ENCODE results near the gene PTPRR.

The PTPRR gene

DNA sequence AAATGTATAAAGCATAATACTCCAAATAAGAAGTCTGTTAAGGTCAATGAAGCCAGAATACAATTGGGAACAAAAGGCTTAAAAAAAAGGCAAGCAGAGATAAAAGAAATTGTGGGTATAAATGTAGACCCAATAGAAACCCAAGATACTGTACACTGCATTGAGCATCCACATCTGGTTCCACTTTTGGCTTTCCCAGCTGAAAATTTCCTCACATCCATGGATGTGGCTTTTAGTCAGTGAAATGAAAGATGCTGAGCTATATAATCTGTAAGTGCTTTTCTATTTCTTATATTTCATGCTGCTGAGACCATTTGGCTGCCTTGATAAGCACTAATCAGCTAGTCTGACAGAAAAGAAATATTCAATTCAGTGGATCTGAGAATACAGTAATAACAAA, 83.5 kb downstream of the PTPRR start:
- no peak overlapping the region for H2BK120ac ChIP-seq (ENCODE audit: low read depth, low read length)
- no peak overlapping the region for H3K56ac ChIP-seq (ENCODE audit: low read length)
- H4K5ac ChIP-seq (ENCODE audit: low read length), result no peak overlapping the region
- no peak overlapping the region for H3K4me2 ChIP-seq (ENCODE audit: low read length)
- H3K9ac ChIP-seq (ENCODE audit: low read length), result no peak overlapping the region
- no peak overlapping the region for H4K8ac ChIP-seq (ENCODE audit: low read depth, low read length)
- no peak overlapping the region for H3K23ac ChIP-seq (ENCODE audit: low read length)
- H3K18ac ChIP-seq (ENCODE audit: low read length), result no peak overlapping the region
- no peaks in the 10 kb centered on the region for H3K79me1 ChIP-seq (ENCODE audit: low read length)
- H3K4ac ChIP-seq (ENCODE audit: low read depth, low read length), result no peak overlapping the region
- no peak overlapping the region for H3K4me3 ChIP-seq (ENCODE audit: low read length)
- H2AK5ac ChIP-seq (ENCODE audit: low read length), result no peak overlapping the region
- H3K79me2 ChIP-seq (ENCODE audit: control insufficient read depth, insufficient read depth, low read length), result no peaks in the 10 kb centered on the region
- no peaks in the 10 kb centered on the region for H3K27me3 ChIP-seq (ENCODE audit: insufficient read depth, low read length, poor library complexity)
- no peak overlapping the region for H2BK5ac ChIP-seq (ENCODE audit: low read length)
- DNase-seq, result no peak
- no peaks in the 10 kb centered on the region for H3K36me3 ChIP-seq (ENCODE audit: control insufficient read depth, insufficient read depth, low read length)
- H3K27ac ChIP-seq (ENCODE audit: low read depth, low read length), result no peak overlapping the region
- no peak overlapping the region for H2BK15ac ChIP-seq (replicated peaks; ENCODE audit: low read depth)
- no peaks in the 10 kb centered on the region for H3K4me1 ChIP-seq (ENCODE audit: control insufficient read depth, low read depth, low read length)

DNA sequence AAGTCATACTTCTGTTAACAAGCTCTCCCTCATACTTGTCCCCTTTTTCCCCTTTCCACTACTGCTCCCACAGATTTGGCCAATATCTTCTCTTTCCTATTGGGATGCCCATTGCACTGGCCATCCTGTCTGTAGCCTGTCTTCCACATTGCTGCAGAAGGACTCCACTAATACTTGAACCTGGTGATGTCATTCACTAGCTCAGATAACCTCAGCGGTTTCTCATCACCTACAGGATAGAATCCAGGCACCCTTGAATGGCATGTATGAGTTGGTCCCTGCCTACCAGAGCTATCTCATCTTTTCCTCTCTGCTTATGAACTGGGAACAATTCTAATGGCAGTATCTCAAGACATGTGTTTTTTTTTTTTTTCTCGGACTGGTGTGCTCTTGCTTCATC, 84.6 kb downstream of the PTPRR start:
- WGBS (ENCODE audit: extremely low coverage, insufficient coverage, low lambda C conversion rate), result no CpG with 5 or more reads among the region's 2 CpGs
- no peak overlapping the region for H4K5ac ChIP-seq (ENCODE audit: low read length)

DNA sequence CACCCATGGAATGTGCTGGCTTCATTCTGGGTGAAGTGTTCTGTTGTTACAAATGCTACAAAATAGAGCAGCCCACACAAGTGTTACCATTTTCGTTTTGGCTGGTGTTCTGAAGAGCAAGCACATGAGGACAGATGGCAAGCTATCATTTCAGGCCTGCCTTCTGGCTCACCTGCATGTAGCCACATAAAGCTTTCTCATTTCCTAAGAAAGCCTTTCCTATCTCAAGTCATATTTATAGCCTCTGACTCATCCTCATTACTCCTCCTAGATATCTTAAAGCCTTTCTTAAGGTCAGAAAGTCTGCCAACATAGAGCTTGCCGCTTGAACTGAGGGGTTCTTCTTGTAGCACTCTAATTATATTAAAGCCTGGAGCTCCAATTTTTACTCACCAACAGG, 89.0 kb downstream of the PTPRR start:
- no peak overlapping the region for H3K4me2 ChIP-seq (ENCODE audit: low read length)
- H3K56ac ChIP-seq (ENCODE audit: low read length), result no peak overlapping the region
- H2BK15ac ChIP-seq (replicated peaks; ENCODE audit: low read depth), result no peak overlapping the region
- H3K79me1 ChIP-seq (ENCODE audit: low read length), result no peaks in the 10 kb centered on the region
- DNase-seq, result no peak
- H3K9ac ChIP-seq (ENCODE audit: low read length), result no peak overlapping the region
- no peak overlapping the region for H2AK5ac ChIP-seq (ENCODE audit: low read length)
- H3K4me1 ChIP-seq (ENCODE audit: control insufficient read depth, low read depth, low read length), result peaks cover under 1% of the 10 kb centered on the region
- H3K4ac ChIP-seq (ENCODE audit: low read depth, low read length), result no peak overlapping the region
- no peak overlapping the region for H3K23ac ChIP-seq (ENCODE audit: low read length)
- no peak overlapping the region for H3K18ac ChIP-seq (ENCODE audit: low read length)
- no CpG with 5 or more reads among the region's 2 CpGs for WGBS (ENCODE audit: extremely low coverage, insufficient coverage, low lambda C conversion rate)
- no peak overlapping the region for H3K27ac ChIP-seq (ENCODE audit: low read depth, low read length)
- H2BK120ac ChIP-seq (ENCODE audit: low read depth, low read length), result no peak overlapping the region
- no peak overlapping the region for H3K4me3 ChIP-seq (ENCODE audit: low read length)
- no peak overlapping the region for H4K5ac ChIP-seq (ENCODE audit: low read length)
- no peak overlapping the region for H2BK5ac ChIP-seq (ENCODE audit: low read length)
- no peaks in the 10 kb centered on the region for H3K79me2 ChIP-seq (ENCODE audit: control insufficient read depth, insufficient read depth, low read length)
- H3K36me3 ChIP-seq (ENCODE audit: control insufficient read depth, insufficient read depth, low read length), result no peaks in the 10 kb centered on the region
- no peak overlapping the region for H4K8ac ChIP-seq (ENCODE audit: low read depth, low read length)
- no peaks in the 10 kb centered on the region for H3K27me3 ChIP-seq (ENCODE audit: insufficient read depth, low read length, poor library complexity)

More for the DNA sequence above, 84.6 kb downstream of the PTPRR start:
- H3K79me1 ChIP-seq (ENCODE audit: low read length), result no peaks in the 10 kb centered on the region
- no peak overlapping the region for H3K9ac ChIP-seq (ENCODE audit: low read length)
- H2AK5ac ChIP-seq (ENCODE audit: low read length), result no peak overlapping the region
- no peak overlapping the region for H3K56ac ChIP-seq (ENCODE audit: low read length)
- H3K27ac ChIP-seq (ENCODE audit: low read depth, low read length), result no peak overlapping the region
- no peak overlapping the region for H2BK15ac ChIP-seq (replicated peaks; ENCODE audit: low read depth)
- H2BK5ac ChIP-seq (ENCODE audit: low read length), result no peak overlapping the region
- H3K4me1 ChIP-seq (ENCODE audit: control insufficient read depth, low read depth, low read length), result no peaks in the 10 kb centered on the region
- H3K23ac ChIP-seq (ENCODE audit: low read length), result no peak overlapping the region
- no peak overlapping the region for H4K8ac ChIP-seq (ENCODE audit: low read depth, low read length)
- no peak overlapping the region for H3K18ac ChIP-seq (ENCODE audit: low read length)
- no peaks in the 10 kb centered on the region for H3K79me2 ChIP-seq (ENCODE audit: control insufficient read depth, insufficient read depth, low read length)
- H3K36me3 ChIP-seq (ENCODE audit: control insufficient read depth, insufficient read depth, low read length), result no peaks in the 10 kb centered on the region
- H3K27me3 ChIP-seq (ENCODE audit: insufficient read depth, low read length, poor library complexity), result no peaks in the 10 kb centered on the region
- H3K4ac ChIP-seq (ENCODE audit: low read depth, low read length), result no peak overlapping the region
- no peak overlapping the region for H3K4me3 ChIP-seq (ENCODE audit: low read length)
- H3K4me2 ChIP-seq (ENCODE audit: low read length), result no peak overlapping the region
- DNase-seq, result no peak
- no peak overlapping the region for H2BK120ac ChIP-seq (ENCODE audit: low read depth, low read length)

DNA sequence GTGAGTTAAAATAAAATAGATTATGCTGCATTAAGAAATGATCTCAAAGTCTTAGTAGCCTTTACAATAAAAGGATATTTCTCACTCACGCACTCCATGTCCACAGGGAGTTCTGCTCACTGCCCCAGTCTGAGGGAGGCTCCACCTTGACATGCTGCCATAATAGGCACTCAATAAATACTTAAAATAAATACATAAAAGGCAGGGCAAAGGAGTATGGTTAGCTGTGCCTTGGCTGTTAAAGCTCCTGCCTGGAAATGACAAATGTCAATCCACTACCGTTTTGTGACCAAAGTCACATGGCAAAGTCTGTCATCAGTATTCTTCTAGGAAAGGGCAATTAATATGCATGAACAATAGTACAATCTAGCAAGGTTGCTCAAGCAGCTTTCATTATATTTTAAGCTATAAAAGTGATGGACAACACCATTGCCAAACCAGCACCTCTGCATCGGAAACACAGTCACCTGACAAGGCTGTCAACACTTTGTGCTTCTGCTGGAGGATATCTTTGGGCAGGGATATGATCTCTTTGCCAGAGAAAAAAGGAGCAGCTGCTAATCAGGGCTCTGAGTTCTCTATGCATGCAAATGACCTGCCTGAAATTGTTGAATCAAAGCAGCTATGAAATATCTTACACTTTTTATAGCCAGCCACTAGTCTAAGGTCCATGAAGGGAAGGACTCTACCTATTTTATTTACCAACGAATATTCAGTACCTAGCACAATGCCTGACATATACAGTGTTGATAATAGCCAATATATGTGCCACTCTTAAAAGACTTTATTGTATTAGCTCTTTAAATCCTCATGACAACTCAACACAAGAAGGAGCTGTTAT, 90.1 kb downstream of the PTPRR start:
- no peak overlapping the region for H3K4me2 ChIP-seq (ENCODE audit: low read length)
- no peak overlapping the region for H3K56ac ChIP-seq (ENCODE audit: low read length)
- H4K5ac ChIP-seq (ENCODE audit: low read length), result no peak overlapping the region
- DNase-seq, result no peak
- peak overlapping the region; percentile 68 for H3K18ac ChIP-seq (ENCODE audit: low read length)
- H2AK5ac ChIP-seq (ENCODE audit: low read length), result no peak overlapping the region
- H3K23ac ChIP-seq (ENCODE audit: low read length), result no peak overlapping the region
- no CpG with 5 or more reads among the region's 4 CpGs for WGBS (ENCODE audit: extremely low coverage, insufficient coverage, low lambda C conversion rate)
- H3K27me3 ChIP-seq (ENCODE audit: insufficient read depth, low read length, poor library complexity), result no peaks in the 10 kb centered on the region
- H3K79me2 ChIP-seq (ENCODE audit: control insufficient read depth, insufficient read depth, low read length), result no peaks in the 10 kb centered on the region
- H2BK120ac ChIP-seq (ENCODE audit: low read depth, low read length), result no peak overlapping the region
- H3K27ac ChIP-seq (ENCODE audit: low read depth, low read length), result no peak overlapping the region
- no peak overlapping the region for H3K4me3 ChIP-seq (ENCODE audit: low read length)
- no peak overlapping the region for H4K8ac ChIP-seq (ENCODE audit: low read depth, low read length)
- no peaks in the 10 kb centered on the region for H3K36me3 ChIP-seq (ENCODE audit: control insufficient read depth, insufficient read depth, low read length)
- no peak overlapping the region for H3K4ac ChIP-seq (ENCODE audit: low read depth, low read length)
- no peaks in the 10 kb centered on the region for H3K79me1 ChIP-seq (ENCODE audit: low read length)
- no peak overlapping the region for H2BK5ac ChIP-seq (ENCODE audit: low read length)
- H3K4me1 ChIP-seq (ENCODE audit: control insufficient read depth, low read depth, low read length), result peaks cover 1% of the 10 kb centered on the region
- H3K9ac ChIP-seq (ENCODE audit: low read length), result no peak overlapping the region
- H2BK15ac ChIP-seq (replicated peaks; ENCODE audit: low read depth), result no peak overlapping the region

DNA sequence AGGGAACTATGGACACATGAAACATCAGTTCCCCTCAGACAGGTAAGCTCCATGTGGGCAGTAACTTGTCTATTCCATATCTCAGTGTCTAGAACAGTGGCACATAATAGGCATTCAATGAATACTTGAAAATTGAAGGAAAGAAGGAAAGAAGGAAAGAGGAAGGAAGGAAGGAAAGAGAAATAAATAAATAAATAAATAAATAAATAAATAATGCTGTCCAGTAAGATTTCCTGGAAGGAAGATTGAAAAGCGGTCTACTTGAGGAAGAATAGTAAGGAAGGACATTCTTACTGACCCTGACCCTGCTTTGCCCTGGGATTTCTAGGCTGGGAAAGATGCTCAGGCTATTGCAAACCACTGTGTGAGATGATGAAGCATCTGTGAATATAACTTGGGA, 91.5 kb downstream of the PTPRR start:
- H3K18ac ChIP-seq (ENCODE audit: low read length), result no peak overlapping the region
- no peak overlapping the region for H3K27ac ChIP-seq (ENCODE audit: low read depth, low read length)
- H4K5ac ChIP-seq (ENCODE audit: low read length), result no peak overlapping the region
- no peak overlapping the region for H3K9ac ChIP-seq (ENCODE audit: low read length)
- no peak overlapping the region for H4K8ac ChIP-seq (ENCODE audit: low read depth, low read length)
- no peak for DNase-seq
- no peaks in the 10 kb centered on the region for H3K27me3 ChIP-seq (ENCODE audit: insufficient read depth, low read length, poor library complexity)
- WGBS (ENCODE audit: extremely low coverage, insufficient coverage, low lambda C conversion rate), result no CpG with 5 or more reads among the region's 1 CpG
- no peak overlapping the region for H3K4me2 ChIP-seq (ENCODE audit: low read length)
- H2BK5ac ChIP-seq (ENCODE audit: low read length), result no peak overlapping the region
- peaks cover 1% of the 10 kb centered on the region for H3K4me1 ChIP-seq (ENCODE audit: control insufficient read depth, low read depth, low read length)
- no peak overlapping the region for H2AK5ac ChIP-seq (ENCODE audit: low read length)
- no peak overlapping the region for H3K56ac ChIP-seq (ENCODE audit: low read length)
- H2BK15ac ChIP-seq (replicated peaks; ENCODE audit: low read depth), result no peak overlapping the region
- no peaks in the 10 kb centered on the region for H3K79me1 ChIP-seq (ENCODE audit: low read length)
- H3K4me3 ChIP-seq (ENCODE audit: low read length), result no peak overlapping the region
- no peak overlapping the region for H2BK120ac ChIP-seq (ENCODE audit: low read depth, low read length)
- no peaks in the 10 kb centered on the region for H3K79me2 ChIP-seq (ENCODE audit: control insufficient read depth, insufficient read depth, low read length)
- no peaks in the 10 kb centered on the region for H3K36me3 ChIP-seq (ENCODE audit: control insufficient read depth, insufficient read depth, low read length)
- no peak overlapping the region for H3K4ac ChIP-seq (ENCODE audit: low read depth, low read length)
- H3K23ac ChIP-seq (ENCODE audit: low read length), result no peak overlapping the region

DNA sequence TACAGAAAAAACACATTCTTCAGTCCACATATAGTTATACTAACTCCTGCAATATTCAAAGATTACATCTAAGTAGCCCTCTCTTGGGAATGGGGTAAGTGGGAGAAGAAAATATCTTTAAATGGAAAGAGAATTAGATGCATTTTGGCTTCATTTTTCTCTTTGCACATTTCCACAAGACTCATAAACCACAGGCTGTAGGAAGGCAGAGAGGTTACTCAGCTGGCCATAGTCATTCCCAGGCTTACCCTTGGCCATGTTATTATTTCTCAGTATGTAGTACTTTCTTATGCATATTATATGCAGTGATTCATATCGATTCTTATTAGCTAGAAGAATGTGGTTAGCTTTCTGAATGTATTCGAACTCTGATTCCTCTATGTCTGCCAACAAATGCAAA, 92.2 kb downstream of the PTPRR start:
- no peak overlapping the region for H2BK5ac ChIP-seq (ENCODE audit: low read length)
- no peak overlapping the region for H3K4me2 ChIP-seq (ENCODE audit: low read length)
- no peak overlapping the region for H3K4me3 ChIP-seq (ENCODE audit: low read length)
- no peak overlapping the region for H2BK15ac ChIP-seq (replicated peaks; ENCODE audit: low read depth)
- H3K23ac ChIP-seq (ENCODE audit: low read length), result no peak overlapping the region
- no peaks in the 10 kb centered on the region for H3K36me3 ChIP-seq (ENCODE audit: control insufficient read depth, insufficient read depth, low read length)
- H4K5ac ChIP-seq (ENCODE audit: low read length), result no peak overlapping the region
- H3K27ac ChIP-seq (ENCODE audit: low read depth, low read length), result no peak overlapping the region
- H3K79me2 ChIP-seq (ENCODE audit: control insufficient read depth, insufficient read depth, low read length), result no peaks in the 10 kb centered on the region
- peaks cover 1% of the 10 kb centered on the region for H3K4me1 ChIP-seq (ENCODE audit: control insufficient read depth, low read depth, low read length)
- H2AK5ac ChIP-seq (ENCODE audit: low read length), result no peak overlapping the region
- no peak overlapping the region for H4K8ac ChIP-seq (ENCODE audit: low read depth, low read length)
- no peak overlapping the region for H3K18ac ChIP-seq (ENCODE audit: low read length)
- H3K27me3 ChIP-seq (ENCODE audit: insufficient read depth, low read length, poor library complexity), result no peaks in the 10 kb centered on the region
- WGBS (ENCODE audit: extremely low coverage, insufficient coverage, low lambda C conversion rate), result no CpG with 5 or more reads among the region's 2 CpGs
- no peaks in the 10 kb centered on the region for H3K79me1 ChIP-seq (ENCODE audit: low read length)
- no peak overlapping the region for H3K4ac ChIP-seq (ENCODE audit: low read depth, low read length)
- no peak overlapping the region for H3K9ac ChIP-seq (ENCODE audit: low read length)
- H2BK120ac ChIP-seq (ENCODE audit: low read depth, low read length), result no peak overlapping the region
- DNase-seq, result no peak
- no peak overlapping the region for H3K56ac ChIP-seq (ENCODE audit: low read length)

All from mesendoderm (in vitro differentiated cells).